IMR-90 (cell line): ENCODE measurements around the gene RERE.

Source experiments
- BHLHE40 ChIP-seq: fragments of 150-350 bp; IDR thresholded peaks from 2 replicates; pipeline ENCODE4 v1.6.1; 2016; ENCODE audit warnings: mild to moderate bottlenecking, low read depth, low read length
- CEBPB ChIP-seq: IDR thresholded peaks from 2 replicates; pipeline ENCODE4 v1.6.1; 2012; ENCODE audit warnings: low read depth, low read length, improper control_type of control experiment
- FOS ChIP-seq: fragments of 150-350 bp; IDR thresholded peaks from 2 replicates; pipeline ENCODE4 v1.6.1; 2016; ENCODE audit warnings: low read depth, low read length
- POLR2A ChIP-seq: IDR thresholded peaks from 2 replicates; pipeline ENCODE4 v1.6.1; 2012; ENCODE audit warnings: mild to moderate bottlenecking, low read depth, low read length
- RAD21 ChIP-seq: IDR thresholded peaks from 2 replicates; pipeline ENCODE4 v1.6.1; 2012; ENCODE audit warnings: low read length, improper control_type of control experiment
- RCOR1 ChIP-seq: IDR thresholded peaks from 2 replicates; pipeline ENCODE4 v1.6.1; 2012; ENCODE audit warnings: mild to moderate bottlenecking, low read length, improper control_type of control experiment; ENCODE audit not compliant: insufficient replicate concordance
- SMC3 ChIP-seq: fragments of 150-350 bp; IDR thresholded peaks from 2 replicates; pipeline ENCODE4 v1.6.1; 2016; ENCODE audit warnings: low read depth, mild to moderate bottlenecking, antibody characterized with exemption, low read length, moderate library complexity
- TF ChIP-seq, protein P1 (sequence below): conservative IDR thresholded peaks from 2 replicates; pipeline ENCODE4 v1.5.1; 2012; ENCODE audit warnings: mild to moderate bottlenecking, low read depth, low read length, improper control_type of control experiment
- TF ChIP-seq, protein P2 (sequence below): fragments of 150-350 bp; IDR thresholded peaks from 2 replicates; pipeline ENCODE4 v1.6.1; 2017; ENCODE audit warnings: mild to moderate bottlenecking, antibody characterized with exemption, low read length, low read depth

DNA sequence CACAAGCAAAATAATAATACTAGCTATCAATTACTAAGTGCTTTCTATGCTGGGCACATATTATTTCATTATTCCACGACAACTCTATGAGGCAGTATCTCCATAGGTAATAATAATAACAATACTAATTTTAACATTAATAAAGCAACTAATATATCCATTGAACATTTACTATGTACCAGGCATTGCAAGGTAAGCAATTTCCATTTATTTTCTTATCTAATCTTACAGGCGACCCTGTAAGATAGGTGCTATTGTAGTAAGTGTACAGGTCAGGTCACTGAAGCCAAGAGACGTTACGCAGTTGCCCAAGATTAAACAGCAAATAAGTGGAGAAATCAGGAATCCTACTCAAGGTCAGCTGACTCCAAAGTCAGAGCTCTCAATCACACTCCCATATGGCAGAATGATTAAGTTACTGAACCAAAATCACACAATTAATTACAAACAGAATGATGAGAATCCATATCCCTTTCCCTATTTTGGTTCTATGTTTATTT, 301.1 kb downstream of the RERE start:
- TF ChIP-seq, protein P1, sequence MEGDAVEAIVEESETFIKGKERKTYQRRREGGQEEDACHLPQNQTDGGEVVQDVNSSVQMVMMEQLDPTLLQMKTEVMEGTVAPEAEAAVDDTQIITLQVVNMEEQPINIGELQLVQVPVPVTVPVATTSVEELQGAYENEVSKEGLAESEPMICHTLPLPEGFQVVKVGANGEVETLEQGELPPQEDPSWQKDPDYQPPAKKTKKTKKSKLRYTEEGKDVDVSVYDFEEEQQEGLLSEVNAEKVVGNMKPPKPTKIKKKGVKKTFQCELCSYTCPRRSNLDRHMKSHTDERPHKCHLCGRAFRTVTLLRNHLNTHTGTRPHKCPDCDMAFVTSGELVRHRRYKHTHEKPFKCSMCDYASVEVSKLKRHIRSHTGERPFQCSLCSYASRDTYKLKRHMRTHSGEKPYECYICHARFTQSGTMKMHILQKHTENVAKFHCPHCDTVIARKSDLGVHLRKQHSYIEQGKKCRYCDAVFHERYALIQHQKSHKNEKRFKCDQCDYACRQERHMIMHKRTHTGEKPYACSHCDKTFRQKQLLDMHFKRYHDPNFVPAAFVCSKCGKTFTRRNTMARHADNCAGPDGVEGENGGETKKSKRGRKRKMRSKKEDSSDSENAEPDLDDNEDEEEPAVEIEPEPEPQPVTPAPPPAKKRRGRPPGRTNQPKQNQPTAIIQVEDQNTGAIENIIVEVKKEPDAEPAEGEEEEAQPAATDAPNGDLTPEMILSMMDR = no peak
- TF ChIP-seq RCOR1 (no peak), SMC3 (no peak), POLR2A (no peak), CEBPB (no peak), RAD21 (no peak), FOS (no peak), BHLHE40 (no peak)
- TF ChIP-seq, protein P2, sequence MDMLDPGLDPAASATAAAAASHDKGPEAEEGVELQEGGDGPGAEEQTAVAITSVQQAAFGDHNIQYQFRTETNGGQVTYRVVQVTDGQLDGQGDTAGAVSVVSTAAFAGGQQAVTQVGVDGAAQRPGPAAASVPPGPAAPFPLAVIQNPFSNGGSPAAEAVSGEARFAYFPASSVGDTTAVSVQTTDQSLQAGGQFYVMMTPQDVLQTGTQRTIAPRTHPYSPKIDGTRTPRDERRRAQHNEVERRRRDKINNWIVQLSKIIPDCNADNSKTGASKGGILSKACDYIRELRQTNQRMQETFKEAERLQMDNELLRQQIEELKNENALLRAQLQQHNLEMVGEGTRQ = no peak
